Activated CD4-positive, alpha-beta T cell treated with anti-CD3 and anti-CD28 coated beads, Interleukin-2, amount 10 ng/mL, durations not matched to agents 7 days and 5 days (primary cell): ENCODE data around the gene ENDOD1. TPM values are rescaled to one million over a fixed set of nuclear protein-coding genes. Genes with fewer than 3 reads are reported as not detected.
"Not testable (repeated sequence)": the region's sequence is repeated elsewhere in the genome, so short reads cannot be mapped to it uniquely, and the experiment has no call there.

Source experiments
- CTCF ChIA-PET: fragments of 350-600 bp; sonication (Branson Sonifier 250); formaldehyde crosslinking; loops from one replicate; lab custom pipeline; 2021; ENCODE audit warnings: antibody characterized with exemption; lab: Charles Lee
- POLR2A ChIA-PET: fragments of 350-600 bp; sonication (Branson Sonifier 250); formaldehyde crosslinking; loops from one replicate; lab custom pipeline; 2021; ENCODE audit warnings: antibody characterized with exemption; lab: Charles Lee
- DNase-seq: peaks from one replicate; pipeline ENCODE4 v3.0.0-alpha.2; 2020
- H3K27ac Mint-ChIP-seq: one replicate; pipeline ENCODE4 v1.8.0; 2021; ENCODE audit warnings: mild to moderate bottlenecking, moderate library complexity, mixed read lengths
- H3K27me3 Mint-ChIP-seq: one replicate; pipeline ENCODE4 v1.8.0; 2021; ENCODE audit warnings: mixed read lengths
- H3K36me3 Mint-ChIP-seq: one replicate; pipeline ENCODE4 v1.8.0; 2021; ENCODE audit warnings: low read depth, mixed read lengths
- H3K4me1 Mint-ChIP-seq: one replicate; pipeline ENCODE4 v1.8.0; 2021; ENCODE audit warnings: mixed read lengths
- H3K4me3 Mint-ChIP-seq: one replicate; pipeline ENCODE4 v1.8.0; 2021; ENCODE audit warnings: mild to moderate bottlenecking, moderate library complexity, mixed read lengths
- H3K9me3 Mint-ChIP-seq: one replicate; pipeline ENCODE4 v1.8.0; 2021; ENCODE audit warnings: mixed read lengths
- total RNA-seq, 2 experiments: library from RNA; stranded (reverse); gene quantifications; one replicate each; pipeline ENCODE4 v1.2.3, GENCODE V29; 2021

The ENDOD1 gene
- total RNA-seq, 2 experiments from 2014 or later = 15.8 to 16.8 TPM

DNA sequence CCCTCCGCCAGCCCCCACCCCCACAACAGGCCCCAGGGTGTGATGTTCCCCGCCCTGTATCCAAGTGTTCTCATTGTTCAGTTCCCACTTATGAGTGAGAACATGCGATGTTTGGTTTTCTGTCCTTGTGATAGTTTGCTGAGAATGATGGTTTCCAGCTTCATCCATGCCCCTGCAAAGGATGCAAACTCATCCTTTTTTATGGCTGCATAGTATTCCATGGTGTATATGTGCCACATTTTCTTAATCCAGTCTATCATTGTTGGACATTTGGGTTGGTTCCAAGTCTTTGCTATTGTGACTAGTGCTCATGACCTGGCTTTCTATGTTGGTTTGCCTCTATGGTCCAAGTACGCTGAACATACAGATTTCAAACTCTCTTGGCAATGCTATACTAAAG lies 47.1 kb downstream of the ENDOD1 start:
- CTCF ChIA-PET = interaction anchor here (1.1 to 1.5 kb wide), 2 partner anchors 12 to 14 kb away, joined by 5 to 7 read pairs; no protein-coding TSS in a partner anchor
- H3K27me3 Mint-ChIP-seq, H3K27ac Mint-ChIP-seq, H3K4me3 Mint-ChIP-seq, H3K4me1 Mint-ChIP-seq, POLR2A ChIA-PET, DNase-seq, H3K36me3 Mint-ChIP-seq, H3K9me3 Mint-ChIP-seq: not testable (repeated sequence)

DNA sequence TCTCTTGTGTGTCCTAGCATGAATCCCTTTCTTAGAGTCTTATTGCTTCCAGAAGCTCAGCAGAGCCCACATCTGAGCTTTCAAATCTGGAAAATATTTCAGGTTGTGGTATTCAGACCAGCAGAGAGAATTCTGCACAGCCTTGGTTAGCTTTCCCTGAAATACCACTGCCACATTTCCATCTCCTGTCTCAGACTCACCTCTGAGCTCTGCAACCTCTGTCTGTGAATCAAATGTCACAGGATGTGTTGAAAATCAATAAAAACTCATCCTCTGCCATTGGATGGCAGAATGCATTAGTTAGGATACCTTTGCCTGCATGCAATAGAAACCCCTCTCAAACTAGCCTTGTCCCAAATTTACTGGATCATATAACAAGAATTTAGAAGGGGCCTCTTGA lies 47.7 kb downstream of the ENDOD1 start:
- no peak for DNase-seq
- peaks cover 5% of the 10 kb centered on the region for H3K27me3 Mint-ChIP-seq
- no peak overlapping the region for H3K4me3 Mint-ChIP-seq
- H3K36me3 Mint-ChIP-seq = peaks cover 4% of the 10 kb centered on the region
- H3K9me3 Mint-ChIP-seq = no peaks in the 10 kb centered on the region
- POLR2A ChIA-PET = no interaction called here
- CTCF ChIA-PET = interaction anchor here (0.6 to 1.5 kb wide), 3 partner anchors 11 to 796 kb away, joined by 3 to 7 read pairs (median 5); no protein-coding TSS in a partner anchor
- H3K27ac Mint-ChIP-seq = no peak overlapping the region
- H3K4me1 Mint-ChIP-seq = peaks cover 9% of the 10 kb centered on the region

DNA sequence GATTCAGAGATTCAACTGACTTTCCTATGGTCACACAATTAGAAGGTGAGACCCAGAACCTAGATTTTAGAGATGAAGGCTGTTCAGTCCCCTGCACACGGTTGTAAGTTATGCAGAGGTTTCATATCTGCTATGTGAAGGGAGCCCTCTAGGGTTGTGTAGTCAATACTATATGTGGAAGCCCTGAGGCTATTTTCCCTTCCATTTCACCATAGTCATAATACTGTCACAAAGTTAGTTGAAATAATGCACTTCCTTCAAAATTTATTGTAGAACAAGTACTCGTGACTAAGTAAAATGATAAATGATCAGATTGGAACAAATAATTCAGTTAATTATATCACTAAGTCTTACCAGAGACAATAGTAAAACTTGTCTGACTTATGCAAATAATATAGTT lies 48.8 kb downstream of the ENDOD1 start:
- Mint-ChIP-seq H3K9me3 (no peaks in the 10 kb centered on the region), H3K36me3 (peaks cover 2% of the 10 kb centered on the region), H3K27me3 (peaks cover 11% of the 10 kb centered on the region), H3K27ac (no peak overlapping the region), H3K4me3 (no peak overlapping the region), H3K4me1 (peaks cover 9% of the 10 kb centered on the region)
- POLR2A ChIA-PET = no interaction called here
- CTCF ChIA-PET = no interaction called here
- DNase-seq = no peak

DNA sequence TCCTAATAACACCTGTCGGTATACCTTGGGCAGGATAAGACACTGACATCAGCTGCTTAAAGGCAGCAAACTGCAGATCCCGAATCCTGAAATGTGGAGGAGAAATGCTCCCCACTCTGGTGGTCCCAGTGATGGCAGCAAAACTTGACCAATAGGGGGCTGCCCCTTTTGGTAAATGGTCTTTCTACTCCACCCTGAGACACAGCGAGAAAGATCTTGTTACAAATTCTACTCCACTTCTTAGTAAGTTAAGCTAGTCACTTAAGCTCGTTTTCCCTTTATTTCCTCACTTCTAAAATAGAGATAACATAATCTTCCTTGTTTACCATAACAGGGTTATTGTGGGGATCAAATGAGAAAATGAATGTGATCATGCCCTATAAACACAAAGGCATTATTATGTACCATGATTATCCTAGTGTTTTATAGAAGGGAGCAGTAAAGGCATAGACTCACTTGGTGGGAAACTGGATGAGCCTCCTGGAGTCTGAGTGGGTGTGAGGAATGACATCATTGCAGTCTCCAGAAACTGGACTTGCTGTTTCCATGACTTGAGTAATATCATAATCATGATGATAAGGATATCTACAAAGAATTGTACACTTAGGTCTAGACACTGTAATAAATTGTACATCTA lies 50.9 kb downstream of the ENDOD1 start:
- Mint-ChIP-seq H3K36me3 (peaks cover 2% of the 10 kb centered on the region), H3K27ac (no peak overlapping the region), H3K4me1 (peaks cover 13% of the 10 kb centered on the region), H3K4me3 (no peak overlapping the region), H3K27me3 (peaks cover 25% of the 10 kb centered on the region), H3K9me3 (no peaks in the 10 kb centered on the region)
- DNase-seq = no peak
- ChIA-PET CTCF (interaction anchor here (0.7 to 1.8 kb wide), 5 partner anchors 10 to 565 kb away, joined by 3 to 10 read pairs (median 4); no protein-coding TSS in a partner anchor), POLR2A (no interaction called here)

DNA sequence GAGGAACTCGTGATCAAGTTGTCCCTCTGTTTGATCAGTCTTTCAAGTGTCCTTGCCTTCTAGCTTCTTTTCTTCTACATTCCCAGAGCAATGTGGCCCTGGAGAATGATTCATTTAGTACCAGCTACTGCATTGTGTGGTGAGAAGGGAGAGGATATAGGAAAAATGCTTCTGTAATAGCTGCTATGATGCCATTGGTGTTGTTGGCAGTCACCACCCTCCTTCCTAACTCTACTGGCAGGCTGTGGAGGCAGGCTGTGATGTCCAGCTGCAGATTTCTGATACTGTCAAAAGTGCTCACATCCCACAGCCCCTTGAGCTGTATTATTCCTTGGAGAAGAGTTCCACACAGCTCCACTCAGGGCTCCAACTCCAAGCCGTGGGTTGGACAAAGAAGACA lies 52.8 kb downstream of the ENDOD1 start:
- peaks cover 27% of the 10 kb centered on the region for H3K27me3 Mint-ChIP-seq
- DNase-seq = no peak
- no peak overlapping the region for H3K27ac Mint-ChIP-seq
- ChIA-PET CTCF (interaction anchor here (1.0 to 1.8 kb wide), 4 partner anchors 8 to 75 kb away, joined by 3 to 10 read pairs (median 6); no protein-coding TSS in a partner anchor), POLR2A (no interaction called here)
- H3K36me3 Mint-ChIP-seq = no peaks in the 10 kb centered on the region
- no peak overlapping the region for H3K4me3 Mint-ChIP-seq
- no peaks in the 10 kb centered on the region for H3K9me3 Mint-ChIP-seq
- peaks cover 13% of the 10 kb centered on the region for H3K4me1 Mint-ChIP-seq

DNA sequence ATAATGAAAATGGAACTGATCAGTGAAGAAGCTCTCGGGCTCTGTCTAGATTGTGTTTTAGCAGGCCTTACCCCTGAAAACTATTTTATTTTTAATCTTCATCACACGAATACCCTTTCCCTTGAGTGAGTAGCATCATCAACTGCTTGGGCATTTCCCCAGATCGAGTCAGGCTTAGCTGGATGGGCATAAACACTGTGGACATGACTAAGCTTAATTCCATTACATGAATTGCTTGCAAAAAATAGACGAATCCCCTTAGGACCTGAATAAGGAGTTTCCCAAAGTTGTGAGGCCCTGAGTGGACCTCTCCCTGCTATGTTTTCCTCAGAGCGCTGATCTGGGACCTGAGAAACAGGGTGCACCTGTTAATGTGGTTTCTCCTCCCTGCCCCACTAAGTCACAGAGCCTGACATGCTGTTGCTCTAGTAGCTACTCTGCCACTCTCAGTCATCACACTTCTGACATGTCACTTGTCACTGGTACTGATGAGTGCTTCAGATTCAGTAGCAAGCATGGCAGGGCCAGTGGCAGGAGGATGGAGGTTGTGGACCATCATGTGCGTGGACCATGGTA lies 53.5 kb downstream of the ENDOD1 start:
- Mint-ChIP-seq H3K27ac (no peak overlapping the region), H3K27me3 (peaks cover 27% of the 10 kb centered on the region), H3K4me3 (no peak overlapping the region), H3K36me3 (no peaks in the 10 kb centered on the region), H3K9me3 (no peaks in the 10 kb centered on the region), H3K4me1 (peaks cover 16% of the 10 kb centered on the region)
- no peak for DNase-seq
- ChIA-PET POLR2A (no interaction called here), CTCF (interaction anchor here (0.6 to 1.4 kb wide), 4 partner anchors 9 to 76 kb away, joined by 3 to 8 read pairs (median 3); no protein-coding TSS in a partner anchor)

DNA sequence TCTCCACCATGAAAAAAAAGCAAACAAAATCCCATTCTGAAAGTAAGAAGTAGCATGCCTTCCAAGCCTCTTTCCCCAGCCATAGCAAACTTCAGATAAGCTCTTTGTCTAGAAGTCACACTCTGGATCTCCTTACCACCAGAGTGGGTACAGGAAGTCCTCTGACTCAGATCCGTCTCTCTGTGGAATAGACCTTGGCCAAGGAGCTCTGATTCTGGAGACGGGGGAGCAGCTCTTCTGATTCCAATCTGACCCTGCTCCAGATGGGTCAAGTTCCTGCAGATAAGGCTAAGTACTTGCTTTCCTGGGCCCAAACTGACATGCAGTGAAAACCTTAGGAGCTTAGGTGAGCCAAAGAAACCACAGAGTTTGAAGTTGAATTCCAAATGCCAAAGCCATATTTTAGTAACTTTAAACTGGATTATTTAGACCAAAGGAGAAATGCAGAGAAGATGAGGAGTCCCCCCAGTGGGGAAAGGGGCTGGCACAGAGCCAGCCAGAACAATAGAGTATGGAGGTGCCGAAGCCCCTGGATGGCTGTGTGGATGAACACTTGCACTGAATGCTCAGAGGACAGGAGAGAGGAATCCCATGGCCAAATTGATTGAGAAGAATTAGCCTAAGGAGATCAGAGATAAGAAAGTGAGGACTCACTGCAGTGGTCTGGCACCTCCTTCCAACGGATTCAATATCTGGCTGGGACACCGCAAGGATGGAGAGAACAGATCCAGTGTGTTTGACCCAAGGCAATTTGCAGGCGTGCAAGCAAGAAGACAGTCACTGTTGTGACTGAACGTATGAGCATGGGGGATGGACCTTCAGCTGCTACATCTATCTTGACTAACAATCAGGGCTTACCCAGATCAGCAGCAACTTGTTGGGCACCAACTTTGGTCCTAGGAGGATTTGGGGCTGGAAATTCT lies 54.9 kb downstream of the ENDOD1 start:
- ChIA-PET POLR2A (no interaction called here), CTCF (interaction anchor here (1.0 kb wide), 1 partner anchor 51 kb away, joined by 3 read pairs; no protein-coding TSS in a partner anchor)
- no peak for DNase-seq
- H3K36me3 Mint-ChIP-seq = no peaks in the 10 kb centered on the region
- H3K4me1 Mint-ChIP-seq = peaks cover 17% of the 10 kb centered on the region
- no peak overlapping the region for H3K4me3 Mint-ChIP-seq
- no peak overlapping the region for H3K27ac Mint-ChIP-seq
- H3K9me3 Mint-ChIP-seq = no peaks in the 10 kb centered on the region
- peaks cover 27% of the 10 kb centered on the region for H3K27me3 Mint-ChIP-seq

DNA sequence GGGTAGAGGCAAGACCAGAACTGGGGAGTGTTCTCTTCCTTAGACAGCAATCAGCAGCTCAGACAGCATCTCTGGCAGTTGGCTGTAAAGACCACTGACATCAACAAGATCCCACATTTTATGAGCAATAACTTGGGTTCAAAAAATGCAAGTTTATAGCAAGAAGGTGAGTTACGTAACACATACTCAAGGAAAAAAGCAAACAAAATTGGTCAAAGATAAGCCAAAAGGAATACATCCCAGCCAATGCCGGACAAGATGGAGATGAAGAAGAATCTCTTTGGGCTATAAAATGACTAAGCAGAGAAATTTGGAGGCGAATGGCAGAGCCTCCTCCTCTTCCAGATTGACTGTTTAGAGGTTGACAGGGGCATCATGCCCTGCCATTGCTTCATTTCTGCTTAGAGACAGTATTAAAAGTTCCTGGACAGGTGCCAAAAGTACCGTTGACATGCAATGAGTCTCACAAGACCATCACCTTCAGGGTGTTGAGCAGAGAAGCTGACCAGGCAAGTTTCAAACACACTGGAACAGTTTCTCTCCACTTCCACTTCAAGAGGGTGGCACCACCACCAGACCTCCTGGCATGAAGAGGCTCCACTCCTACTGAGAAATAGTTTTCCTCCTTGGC lies 55.9 kb downstream of the ENDOD1 start:
- Mint-ChIP-seq H3K27ac (no peak overlapping the region), H3K36me3 (no peaks in the 10 kb centered on the region), H3K4me3 (no peak overlapping the region), H3K27me3 (peaks cover 24% of the 10 kb centered on the region), H3K4me1 (peaks cover 22% of the 10 kb centered on the region), H3K9me3 (no peaks in the 10 kb centered on the region)
- CTCF ChIA-PET = interaction anchor here (1.0 to 4.2 kb wide), 2 partner anchors 11 to 78 kb away, joined by 3 to 20 read pairs; partner anchors contain the start of gene SRSF8
- POLR2A ChIA-PET = no interaction called here
- no peak for DNase-seq

DNA sequence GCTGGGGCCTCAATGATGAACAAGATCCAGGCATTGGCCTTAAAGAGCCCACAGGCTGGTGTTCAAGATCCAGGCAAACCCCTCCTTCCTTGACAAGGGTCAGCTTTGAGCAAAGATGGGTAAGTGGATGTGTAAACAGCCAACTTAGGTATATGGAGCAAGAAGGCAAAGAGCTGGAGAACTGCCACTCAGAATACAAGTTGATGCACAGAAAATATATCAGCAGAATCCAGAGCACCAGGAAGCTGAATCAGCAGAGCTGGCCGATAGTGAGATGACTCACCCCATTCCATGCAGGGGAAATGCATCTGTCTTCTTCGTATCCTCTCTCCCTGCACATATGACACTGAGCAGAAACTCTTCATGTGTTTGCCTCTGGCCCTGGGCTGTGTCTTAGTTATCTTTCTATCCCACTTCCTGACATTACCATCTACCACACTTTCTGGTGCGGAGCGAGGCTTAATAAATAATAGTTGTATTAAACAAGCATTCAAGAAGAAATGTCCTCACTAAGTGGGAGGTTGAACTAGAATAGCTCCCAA lies 57.8 kb downstream of the ENDOD1 start:
- Mint-ChIP-seq H3K4me3 (no peak overlapping the region), H3K4me1 (peaks cover 30% of the 10 kb centered on the region), H3K9me3 (no peaks in the 10 kb centered on the region), H3K36me3 (no peaks in the 10 kb centered on the region), H3K27ac (no peak overlapping the region), H3K27me3 (peaks cover 21% of the 10 kb centered on the region)
- CTCF ChIA-PET = interaction anchor here (0.5 to 4.2 kb wide), 6 partner anchors 10 to 343 kb away, joined by 3 to 20 read pairs (median 3); partner anchors contain the start of gene SRSF8
- DNase-seq = no peak
- POLR2A ChIA-PET = no interaction called here

DNA sequence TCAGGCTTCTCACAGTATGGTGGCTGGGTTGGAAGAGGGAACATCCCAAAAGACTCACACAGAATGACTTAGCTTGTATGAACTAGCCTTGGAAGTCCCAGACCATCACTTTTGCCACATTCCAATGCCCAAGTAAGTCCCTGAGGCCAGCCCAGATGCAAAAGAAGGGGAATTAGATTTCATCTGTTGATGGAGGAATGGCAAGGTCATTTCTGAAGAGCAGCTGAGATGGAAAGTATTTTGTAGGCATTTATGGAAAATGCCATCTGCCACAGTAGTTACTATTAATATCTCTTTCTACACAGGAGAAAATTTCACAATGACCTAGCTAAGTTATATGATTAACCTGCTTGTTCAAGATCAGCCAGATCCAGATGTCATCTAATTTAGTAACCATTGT lies 58.8 kb downstream of the ENDOD1 start:
- H3K4me3 Mint-ChIP-seq = no peak overlapping the region
- peaks cover 16% of the 10 kb centered on the region for H3K27me3 Mint-ChIP-seq
- ChIA-PET CTCF (interaction anchor here (0.8 to 4.2 kb wide), 5 partner anchors 8 to 80 kb away, joined by 3 to 20 read pairs (median 3); partner anchors contain the start of gene SRSF8), POLR2A (no interaction called here)
- no peaks in the 10 kb centered on the region for H3K36me3 Mint-ChIP-seq
- no peaks in the 10 kb centered on the region for H3K9me3 Mint-ChIP-seq
- no peak for DNase-seq
- H3K4me1 Mint-ChIP-seq = peaks cover 40% of the 10 kb centered on the region
- no peak overlapping the region for H3K27ac Mint-ChIP-seq

DNA sequence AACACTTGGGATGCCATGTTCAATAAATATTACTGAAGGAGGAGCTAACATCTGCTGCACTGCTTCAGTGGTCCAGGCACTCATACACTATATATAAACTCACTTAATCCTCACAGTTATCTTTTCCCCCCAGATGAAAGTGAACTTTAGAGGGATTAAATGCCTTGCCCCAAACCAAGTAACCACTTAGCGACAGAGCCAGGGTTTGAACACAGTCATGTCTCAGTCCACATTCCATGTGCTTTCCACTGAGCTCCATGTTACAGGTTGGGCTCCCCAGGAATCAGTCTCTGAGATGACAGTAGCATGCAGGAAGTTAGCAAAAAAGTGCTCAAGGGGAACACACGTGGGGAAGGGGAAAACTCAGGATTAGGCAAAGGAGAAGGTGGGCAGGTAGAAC lies 59.3 kb downstream of the ENDOD1 start:
- POLR2A ChIA-PET = no interaction called here
- Mint-ChIP-seq H3K36me3 (no peaks in the 10 kb centered on the region), H3K27me3 (peaks cover 15% of the 10 kb centered on the region), H3K4me3 (no peak overlapping the region), H3K27ac (no peak overlapping the region), H3K4me1 (peaks cover 45% of the 10 kb centered on the region), H3K9me3 (no peaks in the 10 kb centered on the region)
- no peak for DNase-seq
- CTCF ChIA-PET = interaction anchor here (0.8 to 4.2 kb wide), 5 partner anchors 8 to 81 kb away, joined by 3 to 20 read pairs (median 3); partner anchors contain the start of gene SRSF8
